GM12878 (cell line): ENCODE measurements around the gene CDK5RAP1.

ENCODE experiments used
- CREM ChIP-seq: IDR thresholded peaks from 2 replicates; pipeline ENCODE4 v1.6.1; 2014; ENCODE audit warnings: antibody characterized with exemption, low read depth
- CTCF ChIP-seq, 3 experiments: IDR thresholded peaks in 2 of 3; conservative IDR thresholded peaks in 1 of 3; 2 replicates each; pipeline ENCODE4 v1.5.1; 2011; ENCODE audit warnings: low read depth in 3 of 3, low read length in 3 of 3, mild to moderate bottlenecking in 3 of 3, control low read depth in 2 of 3, moderate library complexity in 2 of 3, inconsistent platforms in 1 of 3, mixed read lengths in 1 of 3; ENCODE audit not compliant: control insufficient read depth in 2 of 3, insufficient read depth in 1 of 3; ENCODE audit errors: extremely low read depth in 1 of 3
- MAX ChIP-seq: IDR thresholded peaks from 2 replicates; pipeline ENCODE4 v1.6.1; 2012; ENCODE audit warnings: low read depth, low read length, improper control_type of control experiment
- NRF1 ChIP-seq: conservative IDR thresholded peaks from 2 replicates; pipeline ENCODE4 v1.6.1; 2011; ENCODE audit warnings: mild to moderate bottlenecking, low read depth, low read length, improper control_type of control experiment
- PKNOX1 ChIP-seq: fragments of 450-650 bp; IDR thresholded peaks from 2 replicates; pipeline ENCODE4 v1.6.1; 2016; ENCODE audit warnings: mild to moderate bottlenecking
- RFX5 ChIP-seq: IDR thresholded peaks from 2 replicates; pipeline ENCODE4 v1.6.1; 2011; ENCODE audit warnings: low read depth, low read length, improper control_type of control experiment
- USF2 ChIP-seq: IDR thresholded peaks from 2 replicates; pipeline ENCODE4 v1.6.1; 2011; ENCODE audit warnings: low read depth, low read length, improper control_type of control experiment, borderline replicate concordance
- TF ChIP-seq, protein P1 (sequence below): fragments of 450-650 bp; IDR thresholded peaks from 2 replicates; pipeline ENCODE4 v1.6.1; 2017; ENCODE audit warnings: mild to moderate bottlenecking

DNA sequence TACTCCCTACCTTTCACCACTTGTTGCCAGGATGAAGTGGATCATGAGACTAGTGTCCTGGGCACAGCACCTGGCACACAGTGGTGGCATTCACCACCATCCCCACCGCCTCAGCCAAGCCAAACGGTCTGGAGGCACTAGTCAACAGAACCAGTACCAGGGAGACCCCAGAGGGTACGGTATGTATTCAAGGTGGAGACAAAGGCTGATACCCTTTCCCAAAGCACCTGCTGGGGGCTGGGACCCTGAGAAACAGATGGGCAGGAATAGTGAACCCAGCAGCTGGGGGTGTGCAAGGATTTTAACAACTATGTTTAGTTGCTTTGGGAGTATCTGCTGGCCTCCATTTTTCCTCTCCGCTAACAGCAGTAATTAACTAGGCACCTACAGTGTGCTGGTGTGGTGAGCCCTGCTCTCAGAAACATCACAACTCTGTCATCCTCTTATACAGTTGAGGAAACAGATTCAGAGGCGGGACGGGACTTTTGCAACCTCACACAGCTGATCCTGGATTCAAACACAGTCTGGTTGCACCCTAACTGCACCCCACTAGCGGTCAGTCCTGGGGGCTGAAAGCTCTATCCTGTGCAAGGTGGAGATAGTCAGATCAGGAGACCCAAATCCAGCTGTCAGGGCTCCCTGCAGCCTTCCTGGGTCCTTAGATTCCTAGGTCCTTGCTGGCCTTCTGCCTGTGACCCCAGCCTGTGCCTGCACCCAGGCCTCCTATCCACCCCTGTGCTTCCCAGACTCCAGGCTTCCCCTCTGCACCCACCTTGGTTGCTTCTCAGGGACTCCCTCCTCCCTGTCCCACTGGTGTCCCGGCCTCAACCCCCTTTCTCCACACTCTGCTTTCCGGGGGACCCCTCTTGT, 41.1 kb upstream of the CDK5RAP1 start:
- TF ChIP-seq CTCF (IDR thresholded peaks at IDR 0.05 in 2 of 3, conservative IDR thresholded peaks at IDR 0.05 in 1 of 3; ENCODE audit: control insufficient read depth in 2 of 3, extremely low read depth in 1 of 3, insufficient read depth in 1 of 3, low read depth in 3 of 3, low read length in 3 of 3), result no peak
- no peak for TF ChIP-seq MAX
- no peak for TF ChIP-seq RFX5
- no peak for TF ChIP-seq USF2
- TF ChIP-seq NRF1, result no peak
- no peak for TF ChIP-seq CREM
- no peak for TF ChIP-seq PKNOX1
- TF ChIP-seq, protein P1, sequence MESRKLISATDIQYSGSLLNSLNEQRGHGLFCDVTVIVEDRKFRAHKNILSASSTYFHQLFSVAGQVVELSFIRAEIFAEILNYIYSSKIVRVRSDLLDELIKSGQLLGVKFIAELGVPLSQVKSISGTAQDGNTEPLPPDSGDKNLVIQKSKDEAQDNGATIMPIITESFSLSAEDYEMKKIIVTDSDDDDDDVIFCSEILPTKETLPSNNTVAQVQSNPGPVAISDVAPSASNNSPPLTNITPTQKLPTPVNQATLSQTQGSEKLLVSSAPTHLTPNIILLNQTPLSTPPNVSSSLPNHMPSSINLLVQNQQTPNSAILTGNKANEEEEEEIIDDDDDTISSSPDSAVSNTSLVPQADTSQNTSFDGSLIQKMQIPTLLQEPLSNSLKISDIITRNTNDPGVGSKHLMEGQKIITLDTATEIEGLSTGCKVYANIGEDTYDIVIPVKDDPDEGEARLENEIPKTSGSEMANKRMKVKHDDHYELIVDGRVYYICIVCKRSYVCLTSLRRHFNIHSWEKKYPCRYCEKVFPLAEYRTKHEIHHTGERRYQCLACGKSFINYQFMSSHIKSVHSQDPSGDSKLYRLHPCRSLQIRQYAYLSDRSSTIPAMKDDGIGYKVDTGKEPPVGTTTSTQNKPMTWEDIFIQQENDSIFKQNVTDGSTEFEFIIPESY, result no peak
